MM.1S (cell line): Measurements from ENCODE around the gene SLC7A9.
"Not testable (repeated sequence)": the region's sequence is repeated elsewhere in the genome, so short reads cannot be mapped to it uniquely, and the experiment has no call there.

ENCODE experiments used
- DNase-seq: peaks from one replicate; pipeline ENCODE4 v3.0.0-alpha.2; 2015
- H2AFZ ChIP-seq: fragments of 300-600 bp; sonication (generic); 2 replicates; pipeline ENCODE4 v1.6.0; 2016; ENCODE audit warnings: antibody characterized with exemption, low read length
- H3F3A ChIP-seq: fragments of 300-600 bp; sonication (generic); 2 replicates; pipeline ENCODE4 v1.6.1; 2016; ENCODE audit warnings: mild to moderate bottlenecking, antibody characterized with exemption, low read length, moderate library complexity, mixed read lengths; ENCODE audit not compliant: insufficient read depth
- H3K27ac ChIP-seq: fragments of 300-600 bp; sonication (generic); 2 replicates; pipeline ENCODE4 v1.5.1; 2016; ENCODE audit warnings: mild to moderate bottlenecking, low read length
- H3K27me3 ChIP-seq: fragments of 300-600 bp; sonication (generic); replicated peaks from 2 replicates; pipeline ENCODE4 v1.6.0; 2016; ENCODE audit warnings: low read length; ENCODE audit not compliant: insufficient read depth
- H3K36me3 ChIP-seq: fragments of 300-600 bp; sonication (generic); replicated peaks from 2 replicates; pipeline ENCODE4 v1.6.1; 2016; ENCODE audit warnings: mild to moderate bottlenecking, low read length, mixed read lengths; ENCODE audit not compliant: insufficient read depth
- H3K4me1 ChIP-seq: fragments of 300-600 bp; sonication (generic); 2 replicates; pipeline ENCODE4 v1.6.1; 2016; ENCODE audit warnings: low read length, mixed read lengths
- H3K4me2 ChIP-seq: fragments of 300-600 bp; sonication (generic); 2 replicates; pipeline ENCODE4 v1.6.0; 2016; ENCODE audit warnings: low read depth, low read length
- H3K4me3 ChIP-seq: fragments of 300-600 bp; sonication (generic); 2 replicates; pipeline ENCODE4 v1.5.1; 2016; ENCODE audit warnings: low read length, mixed read lengths
- H3K79me2 ChIP-seq: fragments of 300-600 bp; sonication (generic); 2 replicates; pipeline ENCODE4 v1.6.1; 2016; ENCODE audit warnings: mixed run types, low read length, mixed read lengths
- H3K9ac ChIP-seq: fragments of 300-600 bp; sonication (generic); 2 replicates; pipeline ENCODE4 v1.6.1; 2016; ENCODE audit warnings: low read length, mixed read lengths
- H3K9me2 ChIP-seq: fragments of 300-600 bp; sonication (generic); replicated peaks from 2 replicates; pipeline ENCODE4 v1.6.1; 2016; ENCODE audit warnings: mild to moderate bottlenecking, low read length, mixed read lengths; ENCODE audit not compliant: insufficient read depth
- H3K9me3 ChIP-seq: fragments of 300-600 bp; sonication (generic); replicated peaks from 2 replicates; pipeline ENCODE4 v1.6.1; 2016; ENCODE audit warnings: mild to moderate bottlenecking, low read length, mixed read lengths; ENCODE audit not compliant: insufficient read depth
- H4K20me1 ChIP-seq: fragments of 300-600 bp; sonication (generic); 2 replicates; pipeline ENCODE4 v1.6.1; 2016; ENCODE audit warnings: mild to moderate bottlenecking, low read length, moderate library complexity, mixed read lengths; ENCODE audit not compliant: insufficient read depth
- EZH2 ChIP-seq: fragments of 300-600 bp; sonication (generic); optimal IDR thresholded peaks from 2 replicates; pipeline ENCODE3; 2017; ENCODE audit warnings: low read depth, mild to moderate bottlenecking, antibody characterized with exemption, low read length, mixed read lengths
- EZH2phosphoT487 ChIP-seq: fragments of 300-600 bp; sonication (generic); IDR thresholded peaks from 2 replicates; pipeline ENCODE4 v1.6.1; 2018; ENCODE audit warnings: antibody characterized with exemption, low read length
- TF ChIP-seq, protein P1 (sequence below): fragments of 300-600 bp; sonication (generic); IDR thresholded peaks from 2 replicates; pipeline ENCODE4 v1.5.1; 2016; ENCODE audit warnings: antibody characterized with exemption, low read length, mixed read lengths

Gene SLC7A9

DNA sequence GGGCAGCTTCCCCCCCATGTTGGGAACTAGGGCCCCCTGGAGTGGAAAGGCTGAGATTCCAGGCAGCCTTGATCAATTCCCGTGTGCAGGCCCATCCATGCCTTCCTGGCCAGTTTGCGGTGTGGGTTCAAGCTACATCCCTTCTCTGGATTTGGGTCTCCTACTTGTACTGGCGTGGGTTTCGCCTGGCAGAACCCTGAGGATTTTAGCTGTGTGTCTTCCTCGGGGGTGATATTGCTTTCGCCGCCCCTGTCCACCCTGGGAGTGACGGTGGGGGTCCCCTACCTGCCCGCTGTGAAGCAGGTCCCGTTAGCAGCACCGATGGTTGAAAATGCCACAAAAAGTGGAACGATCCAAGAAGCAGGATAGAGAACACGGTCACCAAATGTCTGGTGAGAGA lies 11.4 kb downstream of the SLC7A9 start:
- Histone ChIP-seq H3K4me3 (no peak overlapping the region), H3K9me3 (no peaks in the 10 kb centered on the region), H3K9me2 (no peaks in the 10 kb centered on the region), H3F3A (no peaks in the 10 kb centered on the region), H3K27ac (no peak overlapping the region), H3K4me1 (no peaks in the 10 kb centered on the region), H4K20me1 (no peaks in the 10 kb centered on the region), H3K9ac (no peak overlapping the region), H2AFZ (no peak overlapping the region), H3K27me3 (no peaks in the 10 kb centered on the region; the same call in 1 of the 2 replicates), H3K36me3 (no peaks in the 10 kb centered on the region), H3K79me2 (no peaks in the 10 kb centered on the region), H3K4me2 (no peak overlapping the region)
- DNase-seq: no peak
- TF ChIP-seq EZH2phosphoT487 (no peak), EZH2 (no peak)
- TF ChIP-seq, protein P1, sequence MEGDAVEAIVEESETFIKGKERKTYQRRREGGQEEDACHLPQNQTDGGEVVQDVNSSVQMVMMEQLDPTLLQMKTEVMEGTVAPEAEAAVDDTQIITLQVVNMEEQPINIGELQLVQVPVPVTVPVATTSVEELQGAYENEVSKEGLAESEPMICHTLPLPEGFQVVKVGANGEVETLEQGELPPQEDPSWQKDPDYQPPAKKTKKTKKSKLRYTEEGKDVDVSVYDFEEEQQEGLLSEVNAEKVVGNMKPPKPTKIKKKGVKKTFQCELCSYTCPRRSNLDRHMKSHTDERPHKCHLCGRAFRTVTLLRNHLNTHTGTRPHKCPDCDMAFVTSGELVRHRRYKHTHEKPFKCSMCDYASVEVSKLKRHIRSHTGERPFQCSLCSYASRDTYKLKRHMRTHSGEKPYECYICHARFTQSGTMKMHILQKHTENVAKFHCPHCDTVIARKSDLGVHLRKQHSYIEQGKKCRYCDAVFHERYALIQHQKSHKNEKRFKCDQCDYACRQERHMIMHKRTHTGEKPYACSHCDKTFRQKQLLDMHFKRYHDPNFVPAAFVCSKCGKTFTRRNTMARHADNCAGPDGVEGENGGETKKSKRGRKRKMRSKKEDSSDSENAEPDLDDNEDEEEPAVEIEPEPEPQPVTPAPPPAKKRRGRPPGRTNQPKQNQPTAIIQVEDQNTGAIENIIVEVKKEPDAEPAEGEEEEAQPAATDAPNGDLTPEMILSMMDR: no peak

DNA sequence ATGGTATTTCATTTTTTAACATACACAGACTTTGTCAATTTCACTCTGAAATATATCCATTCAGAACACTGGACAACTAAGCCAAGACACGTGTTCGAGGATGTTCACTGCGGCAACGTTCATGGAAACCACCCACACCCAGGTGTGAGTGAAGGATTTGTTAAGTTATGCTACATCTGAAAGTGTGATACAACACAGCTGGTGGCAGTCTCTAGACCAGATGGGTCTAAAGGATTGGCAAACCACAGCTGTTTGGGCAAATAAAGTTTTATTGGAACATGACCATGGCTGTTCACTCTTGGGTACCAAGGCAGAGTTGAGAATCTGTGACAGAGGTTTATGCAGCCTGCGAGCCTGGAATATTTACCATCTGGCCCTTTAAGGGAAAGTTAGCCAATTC lies 12.0 kb downstream of the SLC7A9 start:
- no peaks in the 10 kb centered on the region for H3K79me2 ChIP-seq
- no peak overlapping the region for H3K4me3 ChIP-seq
- no peaks in the 10 kb centered on the region for H3K4me1 ChIP-seq
- no peak for DNase-seq
- no peaks in the 10 kb centered on the region for H3K9me2 ChIP-seq
- H3K9ac ChIP-seq: no peak overlapping the region
- no peak overlapping the region for H2AFZ ChIP-seq
- no peak for TF ChIP-seq EZH2
- TF ChIP-seq, protein P1: no peak
- TF ChIP-seq EZH2phosphoT487: no peak
- no peaks in the 10 kb centered on the region for H3F3A ChIP-seq
- no peaks in the 10 kb centered on the region for H3K9me3 ChIP-seq
- H3K36me3 ChIP-seq: no peaks in the 10 kb centered on the region
- no peaks in the 10 kb centered on the region for H4K20me1 ChIP-seq
- H3K27me3 ChIP-seq: no peaks in the 10 kb centered on the region; the same call in 1 of the 2 replicates
- H3K27ac ChIP-seq: no peak overlapping the region
- no peak overlapping the region for H3K4me2 ChIP-seq

DNA sequence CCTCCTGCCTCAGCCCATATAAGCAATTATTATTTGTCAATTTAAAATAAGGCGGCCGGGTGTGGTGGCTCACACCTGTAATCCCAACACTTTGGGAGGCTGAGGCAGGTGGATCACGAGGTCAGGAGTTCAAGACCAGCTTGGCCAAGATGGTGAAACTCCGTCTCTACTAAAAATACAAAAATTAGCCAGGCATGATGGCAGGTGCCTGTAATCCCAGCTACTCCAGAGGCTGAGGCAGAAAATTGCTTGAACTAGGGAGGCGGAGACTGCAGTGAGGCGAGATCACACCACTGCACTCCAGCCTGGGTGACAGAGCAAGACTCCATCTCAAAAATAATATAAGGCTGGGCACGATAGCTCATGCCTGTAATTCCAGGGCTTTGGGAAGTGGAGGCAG lies 12.7 kb downstream of the SLC7A9 start:
- not testable (repeated sequence) for H2AFZ ChIP-seq, H3K4me3 ChIP-seq, H3K9me2 ChIP-seq, H3K27me3 ChIP-seq, H3K9me3 ChIP-seq, H3F3A ChIP-seq, H3K9ac ChIP-seq, H3K79me2 ChIP-seq, H3K36me3 ChIP-seq, H3K27ac ChIP-seq, H4K20me1 ChIP-seq, DNase-seq, H3K4me2 ChIP-seq, H3K4me1 ChIP-seq

DNA sequence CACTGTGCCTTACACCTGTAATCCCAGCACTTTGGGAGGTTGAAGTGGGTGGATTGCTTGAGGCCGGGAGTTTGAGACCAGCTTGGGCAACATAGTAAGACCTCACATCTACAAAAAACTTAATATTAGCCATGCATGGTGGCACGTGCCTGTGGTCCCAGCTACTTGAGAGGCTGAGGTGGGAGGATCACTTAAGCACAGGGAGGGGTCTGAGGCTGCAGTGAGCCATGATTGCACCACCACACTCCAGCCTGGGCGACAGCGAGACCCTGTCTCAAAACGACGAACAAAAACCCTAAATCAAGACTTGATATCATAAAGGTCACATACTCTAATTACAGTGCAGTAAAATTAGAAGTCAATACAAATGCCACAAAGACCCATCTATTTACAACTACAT lies 17.4 kb downstream of the SLC7A9 start:
- no peaks in the 10 kb centered on the region for H3K9me3 ChIP-seq
- TF ChIP-seq EZH2phosphoT487 (no peak), EZH2 (no peak)
- TF ChIP-seq, protein P1: no peak
- no peak overlapping the region for H3K4me3 ChIP-seq
- no peaks in the 10 kb centered on the region for H3K79me2 ChIP-seq
- no peaks in the 10 kb centered on the region for H3K27me3 ChIP-seq
- no peak overlapping the region for H2AFZ ChIP-seq
- H3K4me1 ChIP-seq: no peaks in the 10 kb centered on the region
- H3K27ac ChIP-seq: no peak overlapping the region
- H3K9me2 ChIP-seq: no peaks in the 10 kb centered on the region
- no peak overlapping the region for H3K4me2 ChIP-seq
- DNase-seq: no peak
- H3K9ac ChIP-seq: no peak overlapping the region
- no peaks in the 10 kb centered on the region for H3F3A ChIP-seq
- no peaks in the 10 kb centered on the region for H4K20me1 ChIP-seq
- H3K36me3 ChIP-seq: no peaks in the 10 kb centered on the region

DNA sequence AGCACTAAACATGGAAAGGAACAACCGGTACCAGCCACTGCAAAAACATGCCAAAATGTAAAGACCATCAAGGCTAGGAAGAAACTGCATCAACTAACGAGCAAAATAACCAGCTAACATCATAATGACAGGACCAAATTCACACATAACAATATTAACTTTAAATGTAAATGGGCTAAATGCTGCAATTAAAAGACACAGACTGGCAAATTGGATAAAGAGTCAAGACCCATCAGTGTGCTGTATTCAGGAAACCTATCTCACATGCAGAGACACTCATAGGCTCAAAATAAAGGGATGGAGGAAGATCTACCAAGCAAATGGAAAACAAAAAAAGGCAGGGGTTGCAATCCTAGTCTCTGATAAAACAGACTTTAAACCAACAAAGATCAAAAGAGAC lies 21.5 kb downstream of the SLC7A9 start:
- not testable (repeated sequence) for DNase-seq, H3K4me3 ChIP-seq, H3K27me3 ChIP-seq, H4K20me1 ChIP-seq, H2AFZ ChIP-seq, H3K4me1 ChIP-seq, H3K79me2 ChIP-seq, H3K4me2 ChIP-seq, H3K9me3 ChIP-seq, H3K9me2 ChIP-seq, H3K9ac ChIP-seq, H3K27ac ChIP-seq, H3F3A ChIP-seq, H3K36me3 ChIP-seq
